GM12874 (cell line): Measurements from ENCODE around the gene SPPL2B.

Source experiments
- CTCF ChIP-seq: IDR thresholded peaks from 2 replicates; pipeline ENCODE4 v1.5.1; 2011; ENCODE audit warnings: low read depth, mild to moderate bottlenecking, control low read depth, low read length, moderate library complexity; ENCODE audit not compliant: insufficient read depth

The SPPL2B gene

GRCh38 chr19:2329501-2329916 is 1.0 kb downstream of the SPPL2B start:
- no peak for TF ChIP-seq CTCF

GRCh38 chr19:2330255-2330631 is 1.8 kb downstream of the SPPL2B start:
- no peak for TF ChIP-seq CTCF

- no peak for TF ChIP-seq CTCF
These were observed 2.3 kb downstream of the SPPL2B start for GRCh38 chr19:2330632-2331284.

GRCh38 chr19:2331601-2332246 is 3.2 kb downstream of the SPPL2B start:
- no peak for TF ChIP-seq CTCF

DNA sequence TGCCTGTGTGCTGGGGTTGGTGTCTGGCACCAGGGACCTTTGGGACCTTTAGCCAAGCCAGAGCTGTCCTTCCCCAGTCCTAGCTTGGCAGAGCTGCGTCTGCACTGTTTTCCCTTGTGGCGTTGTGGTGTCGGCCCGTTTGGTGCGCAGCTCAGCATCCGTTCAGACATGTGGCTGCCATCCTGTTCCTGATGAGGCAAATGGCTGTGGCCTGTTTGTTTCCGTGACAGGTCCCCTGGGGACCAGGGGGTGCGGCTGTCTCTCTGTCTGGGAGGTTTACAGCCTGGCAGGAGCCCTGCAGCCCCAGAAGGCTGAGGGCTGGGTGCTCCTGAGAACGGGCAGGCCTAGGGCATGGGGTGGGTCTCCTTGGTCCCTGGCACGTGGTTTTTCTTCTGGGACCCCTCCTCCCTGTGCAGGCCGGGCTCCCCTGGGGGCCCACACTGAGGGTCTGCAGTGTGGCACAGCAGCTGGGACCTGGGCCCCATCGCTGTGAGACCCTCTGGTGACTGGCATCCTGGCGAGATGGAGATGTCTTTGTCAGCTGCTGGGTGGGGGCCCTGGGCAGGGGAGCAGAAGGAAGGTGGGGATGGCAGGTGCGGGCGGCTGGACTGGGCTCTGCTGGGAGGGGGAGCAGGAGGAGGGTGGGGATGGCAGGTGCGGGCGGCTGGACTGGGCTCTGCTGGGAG is 4.0 kb downstream of the SPPL2B start:
- no peak for TF ChIP-seq CTCF

DNA sequence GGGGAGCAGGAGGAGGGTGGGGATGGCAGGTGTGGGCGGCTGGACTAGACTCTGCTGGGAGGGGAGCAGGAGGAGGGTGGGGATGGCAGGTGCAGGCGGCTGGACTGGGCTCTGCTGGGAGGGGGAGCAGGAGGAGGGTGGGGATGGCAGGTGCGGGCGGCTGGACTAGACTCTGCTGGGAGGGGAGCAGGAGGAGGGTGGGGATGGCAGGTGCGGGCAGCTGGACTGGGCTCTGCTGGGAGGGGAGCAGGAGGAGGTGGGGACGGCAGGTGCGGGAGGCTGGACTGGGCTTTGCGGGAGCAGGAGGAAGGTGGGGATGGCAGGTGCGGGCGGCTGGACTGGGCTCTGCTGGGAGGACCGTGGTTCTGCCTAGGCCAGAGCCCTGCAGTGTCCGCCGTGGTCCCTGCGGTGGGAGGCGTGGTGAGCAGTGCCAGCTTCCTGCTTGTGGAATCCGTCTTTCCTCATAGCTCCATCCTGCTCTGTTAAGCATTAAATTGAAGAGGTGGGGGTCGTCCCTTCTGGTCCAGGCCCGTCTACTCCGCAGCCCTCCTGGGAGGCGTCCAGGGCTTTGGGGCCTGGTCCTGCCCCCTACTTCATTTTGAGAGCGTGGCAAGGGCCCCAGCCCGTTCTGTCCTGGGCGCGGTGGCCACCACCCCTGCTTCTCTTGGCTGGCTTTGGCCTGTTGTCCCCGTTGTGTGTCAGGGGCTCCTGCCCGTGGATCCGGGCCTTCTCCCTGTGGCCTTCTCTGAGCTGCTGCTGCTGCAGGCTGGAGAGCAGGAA is 4.7 kb downstream of the SPPL2B start:
- no peak for TF ChIP-seq CTCF

DNA sequence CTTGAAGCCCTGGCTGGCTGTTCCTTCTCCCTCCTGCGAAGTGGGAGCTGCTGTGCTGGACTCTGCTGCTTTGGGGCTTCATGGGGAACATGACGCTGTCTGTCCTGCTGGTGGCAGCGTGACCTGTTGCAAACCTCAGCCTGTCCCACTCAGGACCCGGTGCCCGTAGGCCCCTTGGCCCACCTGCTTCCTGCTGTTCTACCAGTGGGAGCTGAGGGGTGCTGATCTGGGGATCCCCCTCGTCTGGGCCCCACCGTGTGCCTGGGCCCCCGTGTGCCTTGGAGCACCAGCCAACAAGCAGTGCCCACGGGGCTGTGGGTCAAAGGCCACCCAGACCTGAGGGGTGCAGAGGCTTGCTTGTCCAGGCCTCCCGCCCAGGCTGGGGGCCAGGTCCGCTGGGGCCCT is 5.3 kb downstream of the SPPL2B start:
- TF ChIP-seq CTCF: no peak
